Panc1 (cell line): ENCODE data around the gene ZCCHC17. TPM values are rescaled to one million over a fixed set of nuclear protein-coding genes. Genes with fewer than 3 reads are reported as not detected.

Source experiments
- ATAC-seq: fragments of 200-7000 bp; cut with Tn5 transposase; 2 replicates; pipeline ENCODE4 v1.9.1; 2020; ENCODE audit warnings: mild to moderate bottlenecking, moderate library complexity
- BruUV-seq: library from RNA; stranded (reverse); fragments of 400-500 nt; replicated peaks from 2 replicates; lab custom pipeline; 2021; lab: Mats Ljungman, UMichigan
- CTCF ChIA-PET: fragments of 300-600 bp; sonication (Branson Sonifier 250); formaldehyde crosslinking; loops from one replicate; lab custom pipeline; 2022; ENCODE audit warnings: antibody characterized with exemption; lab: Charles Lee
- POLR2A ChIA-PET: fragments of 300-600 bp; sonication (Branson Sonifier 250); formaldehyde crosslinking; loops from one replicate; lab custom pipeline; 2022; ENCODE audit warnings: antibody characterized with exemption; lab: Charles Lee
- DNase-seq: peaks from one replicate; pipeline ENCODE4 v3.0.0-alpha.2; 2010; ENCODE audit warnings: low read depth, low spot score
- H3K27ac ChIP-seq: 2 replicates; pipeline ENCODE4 v1.5.1; 2011; ENCODE audit warnings: mild to moderate bottlenecking, low read length, inconsistent platforms
- H3K27me3 ChIP-seq: fragments of 200-500 bp; sonication (Bioruptor generic); 2 replicates; pipeline ENCODE4 v1.6.0; 2014; ENCODE audit warnings: low read length, inconsistent platforms; ENCODE audit not compliant: control insufficient read depth, insufficient read depth
- H3K36me3 ChIP-seq: fragments of 200-500 bp; sonication (Bioruptor generic); 2 replicates; pipeline ENCODE4 v1.5.1; 2014; ENCODE audit warnings: inconsistent platforms, mild to moderate bottlenecking, low read length, moderate library complexity; ENCODE audit not compliant: control insufficient read depth, insufficient read depth
- H3K4me1 ChIP-seq: 2 replicates; pipeline ENCODE4 v1.5.1; 2011; ENCODE audit warnings: inconsistent platforms, mild to moderate bottlenecking, low read length, moderate library complexity; ENCODE audit not compliant: control insufficient read depth, insufficient read depth
- H3K4me3 ChIP-seq, 2 experiments: 2 replicates each; pipeline ENCODE4 v1.5.1; 2011 to 2012; ENCODE audit warnings: low read depth in 2 of 2, low read length in 2 of 2, mild to moderate bottlenecking in 2 of 2, inconsistent platforms in 1 of 2, moderate library complexity in 1 of 2
- H3K9me3 ChIP-seq: fragments of 200-500 bp; sonication (Bioruptor generic); 2 replicates; pipeline ENCODE4 v1.5.1; 2014; ENCODE audit warnings: low read depth, mild to moderate bottlenecking, inconsistent platforms, low read length, moderate library complexity; ENCODE audit not compliant: control insufficient read depth, insufficient read depth
- CTCF ChIP-seq: fragments of 450-650 bp; IDR thresholded peaks from 2 replicates; pipeline ENCODE4 v1.5.1; 2017; ENCODE audit warnings: mild to moderate bottlenecking
- POLR2AphosphoS5 ChIP-seq: IDR thresholded peaks from 2 replicates; pipeline ENCODE4 v1.6.1; 2012; ENCODE audit warnings: mild to moderate bottlenecking, low read depth, low read length, moderate library complexity
- REST ChIP-seq, 2 experiments: IDR thresholded peaks; 2 replicates each; pipeline ENCODE4 v1.6.1; 2011 to 2012; ENCODE audit warnings: low read depth in 2 of 2, control low read depth in 1 of 2, low read length in 1 of 2, mild to moderate bottlenecking in 1 of 2, moderate library complexity in 1 of 2; ENCODE audit not compliant: insufficient read depth in 1 of 2
- SIN3A ChIP-seq: IDR thresholded peaks from 2 replicates; pipeline ENCODE4 v1.6.1; 2012; ENCODE audit warnings: low read depth, mild to moderate bottlenecking, low read length, moderate library complexity, borderline replicate concordance; ENCODE audit not compliant: insufficient read depth
- TCF7L2 ChIP-seq: IDR thresholded peaks from 2 replicates; pipeline ENCODE4 v1.6.1; 2011; ENCODE audit warnings: mild to moderate bottlenecking, low read depth, low read length, inconsistent platforms
- in situ Hi-C: cut with HindIII; loops from 2 replicates; pipeline ENCODE4 v1.10.0; 2016; ENCODE audit warnings: low sequenced_read_pairs, low pct_unique_long_range_greater_than_20kb
- intact Hi-C: fragments of 100-400 bp; cut with micrococcal nuclease; formaldehyde crosslinking; loops from one replicate; pipeline ENCODE4 v1.10.0; 2022; ENCODE audit not compliant: unreplicated experiment
- total RNA-seq: library from RNA; stranded (reverse); gene quantifications from one replicate; pipeline ENCODE4 v1.2.1, GENCODE V29; 2021; ENCODE audit not compliant: unreplicated experiment

ZCCHC17 gene
- total RNA-seq, 1 experiment from 2014 or later, result 30.6 TPM

- Histone ChIP-seq H3K9me3 (no peaks in the 10 kb centered on the region), H3K36me3 (no peaks in the 10 kb centered on the region), H3K27me3 (no peaks in the 10 kb centered on the region), H3K4me1 (no peaks in the 10 kb centered on the region), H3K4me3 (no peak overlapping the region), H3K27ac (no peak overlapping the region)
- in situ Hi-C loops (no loop called here), intact Hi-C loops (no loop called here)
- ChIA-PET POLR2A (no interaction called here), CTCF (interaction anchor here (0.6 kb wide), 1 partner anchor 62 kb away, joined by 7 read pairs; no protein-coding TSS in a partner anchor)
- no peak for TF ChIP-seq POLR2AphosphoS5
- TF ChIP-seq CTCF, result no peak
- no peak for TF ChIP-seq REST (IDR thresholded peaks at IDR 0.05; ENCODE audit: insufficient read depth in 1 of 2, low read depth in 2 of 2, low read length in 1 of 2)
- TF ChIP-seq SIN3A, result no peak
- TF ChIP-seq TCF7L2, result no peak
- ATAC-seq (no peak), DNase-seq (no peak)
- BruUV-seq, result no TSS peak
Measured at GRCh38 chr1:31345635-31346034, 48.8 kb downstream of the ZCCHC17 start.

GRCh38 chr1:31346785-31347184 lies 50.0 kb downstream of the ZCCHC17 start:
- Histone ChIP-seq H3K4me3 (no peak overlapping the region), H3K27ac (no peak overlapping the region), H3K9me3 (no peaks in the 10 kb centered on the region), H3K27me3 (no peaks in the 10 kb centered on the region), H3K4me1 (no peaks in the 10 kb centered on the region), H3K36me3 (no peaks in the 10 kb centered on the region)
- DNase-seq (no peak), ATAC-seq (no peak)
- in situ Hi-C loops, result no loop called here
- TF ChIP-seq TCF7L2 (no peak), REST (IDR thresholded peaks at IDR 0.05; ENCODE audit: insufficient read depth in 1 of 2, low read depth in 2 of 2, low read length in 1 of 2) (no peak), SIN3A (no peak), CTCF (no peak), POLR2AphosphoS5 (no peak)
- ChIA-PET CTCF (no interaction called here), POLR2A (no interaction called here)
- BruUV-seq, result no TSS peak
- intact Hi-C loops, result no loop called here
